Renal cortex interstitium (tissue), 11 donors: ENCODE data around the gene KANSL2. TPM values are rescaled to one million over a fixed set of nuclear protein-coding genes. Genes with fewer than 3 reads are reported as not detected.
"Not testable (repeated sequence)": the region's sequence is repeated elsewhere in the genome, so short reads cannot be mapped to it uniquely, and the experiment has no call there.

Experiments
- DNase-seq, 11 donors: peaks; one replicate each; pipeline ENCODE4 v3.0.0-alpha.2; 2013; ENCODE audit warnings: low read depth in 9 of 11, low spot score in 4 of 11; ENCODE audit errors: extremely low read depth in 1 of 11
- polyA plus RNA-seq, 3 donors: library from polyadenylated mRNA; unstranded; fragments of 120-200 nt; gene quantifications; one replicate each; pipeline ENCODE4 v1.2.1, GENCODE V29; 2013; ENCODE audit not compliant: insufficient read length in 3 of 3

Gene KANSL2
- polyA plus RNA-seq, 3 donors, result 43.8 to 55.5 (median 48.9) TPM

GRCh38 chr12:48631071-48631470, 51.0 kb downstream of the KANSL2 start:
- no peak for DNase-seq

DNA sequence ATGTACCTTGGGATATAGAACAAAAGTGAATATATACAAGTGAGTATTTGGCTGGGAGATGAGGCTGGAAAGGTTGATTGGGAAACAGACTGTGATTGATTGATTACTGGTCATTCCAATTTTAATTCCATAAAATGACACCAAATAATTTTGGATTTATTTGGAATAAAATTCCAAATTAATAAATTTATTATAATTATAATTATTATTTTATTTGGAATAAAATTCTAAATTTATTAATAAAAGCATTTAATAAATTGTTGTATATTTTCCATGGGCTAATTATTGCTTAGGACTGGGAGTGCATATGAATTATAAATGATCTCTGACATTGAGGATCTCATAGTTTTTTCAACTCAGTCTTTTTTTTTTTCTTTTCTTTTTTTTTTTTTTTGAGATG, 51.7 kb downstream of the KANSL2 start:
- DNase-seq, result no peak

GRCh38 chr12:48629541-48629940, 52.5 kb downstream of the KANSL2 start:
- no peak for DNase-seq

DNA sequence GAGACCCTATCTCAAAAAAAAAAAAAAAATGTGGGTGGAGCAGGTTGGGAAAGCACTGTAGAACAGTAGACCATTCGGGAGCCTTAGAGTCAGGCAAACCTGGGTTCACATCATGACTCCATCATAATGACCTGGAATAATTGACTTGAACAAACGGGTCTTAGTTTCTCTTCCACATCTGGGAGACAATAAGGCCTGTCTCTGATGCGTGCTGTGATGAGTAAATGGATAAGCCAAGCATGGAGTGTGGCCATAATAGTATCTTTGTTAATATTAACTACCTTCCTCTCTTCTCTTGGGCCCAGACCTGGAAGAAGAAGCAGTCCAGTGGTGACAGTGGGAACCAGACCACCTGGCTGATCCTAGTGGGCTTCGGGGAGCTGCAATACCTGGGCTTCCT, 54.5 kb downstream of the KANSL2 start:
- no peak for DNase-seq

GRCh38 chr12:48622997-48623396, 59.0 kb downstream of the KANSL2 start:
- not testable (repeated sequence) for DNase-seq

- DNase-seq, result peak; percentile 41 to 75 (median 65)
Measured at GRCh38 chr12:48618541-48618940, 63.5 kb downstream of the KANSL2 start.

GRCh38 chr12:48615681-48616080, 66.4 kb downstream of the KANSL2 start:
- DNase-seq, result no peak

DNA sequence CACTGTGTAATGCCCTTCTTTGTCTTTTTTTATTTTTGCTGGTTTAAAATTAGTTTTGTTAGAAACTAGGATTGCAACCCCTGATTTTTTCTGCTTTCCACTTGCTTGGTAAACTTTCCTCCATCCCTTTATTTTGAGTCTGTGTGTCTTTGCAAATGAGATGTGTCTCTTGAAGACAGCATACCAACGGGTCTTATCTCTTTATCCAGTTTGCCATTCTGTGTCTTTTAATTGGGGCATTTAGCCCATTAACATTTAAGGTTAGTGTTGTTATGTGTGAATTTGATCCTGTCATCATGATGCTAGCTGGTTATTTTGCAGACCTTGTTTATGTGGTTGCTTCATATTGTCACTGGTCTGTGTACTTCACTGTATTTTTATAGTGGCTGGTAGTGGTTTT, 68.7 kb downstream of the KANSL2 start:
- no peak for DNase-seq

Other genes with a start within 250 kb of the KANSL2 start
- gene ANP32D, start 209.7 kb downstream of the KANSL2 start, polyA plus RNA-seq, result not detected
- gene C12orf54, start 199.7 kb downstream of the KANSL2 start, polyA plus RNA-seq, result 1 to 10 TPM in 1 of 3 donors, under 1 TPM in 1, not detected in 1; 0.82 to 1.1 TPM
- gene OR8S1, start 156.6 kb downstream of the KANSL2 start, polyA plus RNA-seq, result not detected
- not detected for gene LALBA, start 112.2 kb downstream of the KANSL2 start, polyA plus RNA-seq
- 10 to 100 TPM; 28.1 to 34.0 (median 32.4) TPM for gene CCNT1, start 34.5 kb upstream of the KANSL2 start, polyA plus RNA-seq
- 100 to 1,000 TPM in 1 of 3 donors, 10 to 100 TPM in 2; 77.3 to 101 (median 96.1) TPM for gene ADCY6, start 106.9 kb upstream of the KANSL2 start, polyA plus RNA-seq
- gene CACNB3, start 136.3 kb upstream of the KANSL2 start, polyA plus RNA-seq, result 10 to 100 TPM; 49.7 to 60.4 (median 56.8) TPM
- 100 to 1,000 TPM in 2 of 3 donors, 10 to 100 TPM in 1; 97.2 to 102 (median 100) TPM for gene DDX23, start 169.9 kb upstream of the KANSL2 start, polyA plus RNA-seq
- 1 to 10 TPM; 2.4 to 2.8 (median 2.6) TPM for gene RND1, start 183.6 kb upstream of the KANSL2 start, polyA plus RNA-seq
- 10 to 100 TPM; 16.2 to 18.9 (median 18.6) TPM for gene FKBP11, start 243.3 kb upstream of the KANSL2 start, polyA plus RNA-seq